Measurements from ENCODE around the gene DHRSX. TPM values are rescaled to one million over a fixed set of nuclear protein-coding genes. Genes with fewer than 3 reads are reported as not detected.

Gene DHRSX
- total and polyA plus RNA-seq, 2 of the 13 experiments (the other 11 are each of a cell fraction or from before 2014, with no cell fraction given): 15.5 to 24.3 TPM

DNA sequence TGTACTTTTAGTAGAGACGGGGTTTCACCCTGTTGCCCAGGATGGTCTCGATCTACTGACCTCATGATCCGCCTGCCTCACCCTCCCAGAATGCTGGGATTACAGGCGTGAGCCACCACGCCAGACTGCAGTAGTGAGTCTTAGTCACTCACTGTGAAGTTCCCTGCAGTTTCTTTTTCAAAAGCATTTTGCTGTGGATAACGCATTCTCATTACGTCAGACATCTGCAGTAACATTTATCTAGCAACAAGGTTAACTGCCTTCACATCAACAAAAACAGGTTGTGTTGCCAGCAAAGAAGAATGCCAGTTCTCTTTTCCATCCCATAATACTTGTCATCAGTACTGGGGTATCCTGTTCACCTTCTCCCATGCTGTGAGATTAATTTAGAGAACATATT, 164.6 kb downstream of the DHRSX start:
- intact Hi-C loops (cut with micrococcal nuclease; ENCODE audit: unreplicated experiment): no loop called here

DNA sequence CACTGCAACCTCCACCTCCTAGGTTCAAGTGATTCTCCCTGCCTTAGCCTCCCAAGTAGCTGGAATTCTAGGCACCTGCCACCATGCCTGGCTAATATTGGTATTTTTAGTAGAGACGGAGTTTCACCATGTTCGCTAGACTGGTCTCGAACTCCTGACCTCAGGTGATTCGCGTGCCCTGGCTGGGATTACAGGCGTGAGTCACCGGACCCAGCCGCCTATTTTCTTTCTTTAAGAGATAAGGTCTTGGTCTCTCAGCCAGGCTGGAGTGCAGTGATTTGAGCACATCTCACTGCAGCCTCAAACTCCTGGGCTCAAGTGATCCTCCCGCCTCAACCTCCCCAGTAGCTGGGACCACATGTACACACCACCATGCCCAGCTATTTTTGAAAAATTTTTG, 166.5 kb downstream of the DHRSX start:
- in situ Hi-C loops (cut with HindIII; ENCODE audit: extremely low pct_ligation_motif_present, low pct_unique_long_range_greater_than_20kb): no loop called here
- 100% methylated on average over 9 of the region's 9 CpGs for WGBS (ENCODE audit: low lambda C conversion rate)
- CTCF ChIA-PET (ENCODE audit: low intra/inter-chr PET ratio, low total read pairs): no interaction called here
- Histone ChIP-seq H3K4me2 (ENCODE audit: low read depth, low read length) (no peak overlapping the region), H3K4me3 (replicated peaks in 1 of 3; ENCODE audit: insufficient read depth in 1 of 3, low read depth in 2 of 3, low read length in 3 of 3) (no peak overlapping the region), H3K27me3 (ENCODE audit: control insufficient read depth in 1 of 2, insufficient read depth in 2 of 2, low read length in 2 of 2) (no peaks in the 10 kb centered on the region), H3K9ac (ENCODE audit: insufficient read depth, low read depth, low read length) (no peak overlapping the region), H3K36me3 (replicated peaks in 1 of 2; ENCODE audit: control insufficient read depth in 1 of 2, insufficient read depth in 2 of 2, low read length in 2 of 2) (no peaks in the 10 kb centered on the region; a peak in 1 of 5 replicates), H3K4me1 (ENCODE audit: insufficient read depth, low read length) (peaks cover 10% of the 10 kb centered on the region), H3K27ac (ENCODE audit: extremely low read length, insufficient read depth, low read length) (no peak overlapping the region), H3K79me2 (ENCODE audit: insufficient read depth, low read length) (no peaks in the 10 kb centered on the region), H4K20me1 (ENCODE audit: insufficient read depth, low read length) (no peaks in the 10 kb centered on the region), H2AFZ (ENCODE audit: low read length) (no peak overlapping the region), H3K9me3 (ENCODE audit: low read length) (no peaks in the 10 kb centered on the region)
- no peak for ATAC-seq
- POLR2A ChIA-PET: no interaction called here
- no peak for DNase-seq (ENCODE audit: low spot score)
- intact Hi-C loops (cut with micrococcal nuclease; ENCODE audit: unreplicated experiment): no loop called here
- BruUV-seq (replicated peaks): no TSS peak
- no peak for FAIRE-seq
- TF ChIP-seq HOXD1 (CRISPR knock-in tag; IDR thresholded peaks at IDR 0.05) (no peak), ZSCAN22 (CRISPR knock-in tag; IDR thresholded peaks at IDR 0.05) (no peak), HDAC2 (CRISPR knock-in tag; IDR thresholded peaks at IDR 0.05) (no peak), SOX13 (IDR thresholded peaks at IDR 0.05) (no peak), SOX13 (CRISPR knock-in tag; conservative IDR thresholded peaks at IDR 0.05 in 1 of 2, IDR thresholded peaks at IDR 0.05 in 1 of 2) (no peak), HDAC6 (IDR thresholded peaks at IDR 0.05; ENCODE audit: low read depth, low read length) (no peak), IKZF5 (CRISPR knock-in tag; IDR thresholded peaks at IDR 0.05) (no peak), ZNF30 (CRISPR knock-in tag; IDR thresholded peaks at IDR 0.05) (no peak), ZFP36 (IDR thresholded peaks at IDR 0.05; ENCODE audit: borderline replicate concordance, low read depth, low read length, partially characterized antibody) (no peak), ZNF614 (CRISPR knock-in tag; IDR thresholded peaks at IDR 0.05; ENCODE audit: borderline replicate concordance) (no peak), NCOA2 (CRISPR knock-in tag; IDR thresholded peaks at IDR 0.05) (no peak), CEBPG (CRISPR knock-in tag; IDR thresholded peaks at IDR 0.05) (no peak), POLR2AphosphoS5 (IDR thresholded peaks at IDR 0.05; ENCODE audit: low read depth, low read length) (no peak), NR2F6 (IDR thresholded peaks at IDR 0.05) (no peak), NR2F6 (CRISPR knock-in tag; IDR thresholded peaks at IDR 0.05) (no peak)

More for the DNA sequence above, 164.6 kb downstream of the DHRSX start:
- in situ Hi-C loops (cut with HindIII; ENCODE audit: extremely low pct_ligation_motif_present, low pct_unique_long_range_greater_than_20kb): no loop called here
- Histone ChIP-seq H4K20me1 (ENCODE audit: insufficient read depth, low read length) (no peaks in the 10 kb centered on the region), H3K27me3 (ENCODE audit: control insufficient read depth in 1 of 2, insufficient read depth in 2 of 2, low read length in 2 of 2) (no peaks in the 10 kb centered on the region), H3K9ac (ENCODE audit: insufficient read depth, low read depth, low read length) (no peak overlapping the region), H3K4me1 (ENCODE audit: insufficient read depth, low read length) (peaks cover 10% of the 10 kb centered on the region), H3K36me3 (replicated peaks in 1 of 2; ENCODE audit: control insufficient read depth in 1 of 2, insufficient read depth in 2 of 2, low read length in 2 of 2) (no peaks in the 10 kb centered on the region; a peak in 1 of 5 replicates), H3K79me2 (ENCODE audit: insufficient read depth, low read length) (no peaks in the 10 kb centered on the region), H3K9me3 (ENCODE audit: low read length) (no peaks in the 10 kb centered on the region), H3K27ac (ENCODE audit: extremely low read length, insufficient read depth, low read length) (no peak overlapping the region), H3K4me3 (replicated peaks in 1 of 3; ENCODE audit: insufficient read depth in 1 of 3, low read depth in 2 of 3, low read length in 3 of 3) (no peak overlapping the region), H3K4me2 (ENCODE audit: low read depth, low read length) (no peak overlapping the region), H2AFZ (ENCODE audit: low read length) (no peak overlapping the region)
- TF ChIP-seq KAT2B (IDR thresholded peaks at IDR 0.05; ENCODE audit: borderline replicate concordance, low read depth, low read length): no peak
- no peak for TF ChIP-seq LCORL (IDR thresholded peaks at IDR 0.05)
- TF ChIP-seq LCORL (CRISPR knock-in tag; IDR thresholded peaks at IDR 0.05): no peak
- no peak for TF ChIP-seq SKIL (CRISPR knock-in tag; IDR thresholded peaks at IDR 0.05; ENCODE audit: borderline replicate concordance)
- TF ChIP-seq ZNF761 (CRISPR knock-in tag; conservative IDR thresholded peaks at IDR 0.05): no peak
- ChIA-PET POLR2A (no interaction called here), CTCF (ENCODE audit: low intra/inter-chr PET ratio, low total read pairs) (no interaction called here)
- BruUV-seq (replicated peaks): no TSS peak
- WGBS (ENCODE audit: low lambda C conversion rate): 96% methylated on average over 7 of the region's 7 CpGs
- no peak for FAIRE-seq
- no peak for ATAC-seq
- DNase-seq (ENCODE audit: low spot score): no peak

Measured in HepG2 (cell line).